Gastrocnemius medialis (tissue), 4 donors: Measurements from ENCODE around the gene SELENOM.

ENCODE experiments used
- CTCF ChIP-seq, 5 experiments: fragments of 450-650 bp in 3 of 5; fragments of 200-600 bp in 2 of 5; sonication (generic) in 2 of 5; IDR thresholded peaks in 4 of 5; conservative IDR thresholded peaks in 1 of 5; 1 replicate in 4 of 5; 2 replicates in 1 of 5; pipeline ENCODE4 v1.5.1; 2016 to 2019; ENCODE audit warnings: antibody characterized with exemption in 5 of 5, mild to moderate bottlenecking in 3 of 5, moderate library complexity in 3 of 5
- POLR2A ChIP-seq, 2 donors: fragments of 450-650 bp; IDR thresholded peaks; one replicate each; pipeline ENCODE4 v1.6.1; 2017; ENCODE audit warnings: antibody characterized with exemption in 2 of 2, mild to moderate bottlenecking in 2 of 2, moderate library complexity in 2 of 2

- TF ChIP-seq CTCF (IDR thresholded peaks at IDR 0.05 in 4 of 5, conservative IDR thresholded peaks at IDR 0.05 in 1 of 5) (no peak), POLR2A (IDR thresholded peaks at IDR 0.05) (no peak)
These were observed 8.0 kb downstream of the SELENOM start for GRCh38 chr22:31099386-31099785.
